GM13976 (cell line): Measurements from ENCODE around the gene NCBP3.
"Not testable (repeated sequence)": the region's sequence is repeated elsewhere in the genome, so short reads cannot be mapped to it uniquely, and the experiment has no call there.

Experiments used
- DNase-seq: peaks from one replicate; pipeline ENCODE4 v3.0.0; 2012; ENCODE audit warnings: low spot score
- in situ Hi-C: fragments of 300-500 bp; cut with MboI; formaldehyde crosslinking; loops from one replicate; pipeline ENCODE4 v1.12.0; 2022; ENCODE audit warnings: low sequenced_read_pairs, mixed read lengths, inconsistent platforms; ENCODE audit not compliant: unreplicated experiment
- TF ChIP-seq, protein P1 (sequence below): IDR thresholded peaks from 2 replicates; pipeline ENCODE4 v1.5.1; 2012; ENCODE audit warnings: borderline replicate concordance, mild to moderate bottlenecking; ENCODE audit not compliant: insufficient read depth; ENCODE audit errors: extremely low read depth, missing control alignments, control extremely low read depth

Gene NCBP3

DNA sequence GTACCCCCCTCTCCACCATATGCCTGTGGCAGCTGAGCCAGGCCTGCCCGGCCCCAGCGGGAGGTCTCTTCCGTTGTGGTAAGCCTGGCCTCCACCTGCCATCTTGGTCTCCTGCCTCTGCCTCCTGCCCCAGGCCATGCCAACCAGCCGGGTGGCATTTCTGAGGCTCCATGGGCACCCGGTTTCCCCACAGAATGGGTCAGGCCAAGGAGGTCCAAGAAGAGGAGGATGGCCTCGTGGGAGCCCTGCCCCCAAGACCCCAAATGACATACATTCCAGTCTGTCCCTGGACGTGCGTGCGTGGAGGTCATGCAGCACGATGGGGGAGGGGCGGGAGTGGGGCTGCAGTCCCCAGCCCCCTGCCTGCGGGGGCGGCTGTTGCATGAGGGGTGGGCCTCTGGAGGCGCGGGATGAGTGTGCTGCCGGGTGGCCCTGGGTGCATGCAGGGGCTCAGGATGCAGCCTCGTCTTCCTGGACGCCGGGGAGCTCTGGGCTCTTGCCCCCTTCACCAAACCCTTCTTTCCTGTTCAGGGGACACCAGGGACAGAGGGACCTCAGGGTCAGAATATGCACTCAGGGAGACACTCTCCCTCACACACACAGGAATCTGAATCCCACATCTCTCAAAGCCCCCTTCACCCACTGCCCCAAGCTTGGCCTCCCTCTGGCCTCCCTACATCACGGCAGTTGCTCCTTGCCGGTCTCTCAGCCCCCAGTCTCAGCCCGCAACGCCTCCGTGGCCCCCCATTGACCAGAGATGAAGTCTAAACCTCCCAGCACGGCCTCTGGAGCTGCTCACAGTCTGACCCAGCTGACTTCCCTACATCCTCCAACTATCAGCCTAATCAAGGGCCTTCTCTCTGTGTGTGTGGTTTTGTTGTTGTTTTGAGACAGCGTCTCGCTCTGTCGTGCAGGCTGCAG lies 16.0 kb upstream of the NCBP3 start:
- in situ Hi-C loops: no loop called here
- TF ChIP-seq, protein P1, sequence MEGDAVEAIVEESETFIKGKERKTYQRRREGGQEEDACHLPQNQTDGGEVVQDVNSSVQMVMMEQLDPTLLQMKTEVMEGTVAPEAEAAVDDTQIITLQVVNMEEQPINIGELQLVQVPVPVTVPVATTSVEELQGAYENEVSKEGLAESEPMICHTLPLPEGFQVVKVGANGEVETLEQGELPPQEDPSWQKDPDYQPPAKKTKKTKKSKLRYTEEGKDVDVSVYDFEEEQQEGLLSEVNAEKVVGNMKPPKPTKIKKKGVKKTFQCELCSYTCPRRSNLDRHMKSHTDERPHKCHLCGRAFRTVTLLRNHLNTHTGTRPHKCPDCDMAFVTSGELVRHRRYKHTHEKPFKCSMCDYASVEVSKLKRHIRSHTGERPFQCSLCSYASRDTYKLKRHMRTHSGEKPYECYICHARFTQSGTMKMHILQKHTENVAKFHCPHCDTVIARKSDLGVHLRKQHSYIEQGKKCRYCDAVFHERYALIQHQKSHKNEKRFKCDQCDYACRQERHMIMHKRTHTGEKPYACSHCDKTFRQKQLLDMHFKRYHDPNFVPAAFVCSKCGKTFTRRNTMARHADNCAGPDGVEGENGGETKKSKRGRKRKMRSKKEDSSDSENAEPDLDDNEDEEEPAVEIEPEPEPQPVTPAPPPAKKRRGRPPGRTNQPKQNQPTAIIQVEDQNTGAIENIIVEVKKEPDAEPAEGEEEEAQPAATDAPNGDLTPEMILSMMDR: no peak
- no peak for DNase-seq

DNA sequence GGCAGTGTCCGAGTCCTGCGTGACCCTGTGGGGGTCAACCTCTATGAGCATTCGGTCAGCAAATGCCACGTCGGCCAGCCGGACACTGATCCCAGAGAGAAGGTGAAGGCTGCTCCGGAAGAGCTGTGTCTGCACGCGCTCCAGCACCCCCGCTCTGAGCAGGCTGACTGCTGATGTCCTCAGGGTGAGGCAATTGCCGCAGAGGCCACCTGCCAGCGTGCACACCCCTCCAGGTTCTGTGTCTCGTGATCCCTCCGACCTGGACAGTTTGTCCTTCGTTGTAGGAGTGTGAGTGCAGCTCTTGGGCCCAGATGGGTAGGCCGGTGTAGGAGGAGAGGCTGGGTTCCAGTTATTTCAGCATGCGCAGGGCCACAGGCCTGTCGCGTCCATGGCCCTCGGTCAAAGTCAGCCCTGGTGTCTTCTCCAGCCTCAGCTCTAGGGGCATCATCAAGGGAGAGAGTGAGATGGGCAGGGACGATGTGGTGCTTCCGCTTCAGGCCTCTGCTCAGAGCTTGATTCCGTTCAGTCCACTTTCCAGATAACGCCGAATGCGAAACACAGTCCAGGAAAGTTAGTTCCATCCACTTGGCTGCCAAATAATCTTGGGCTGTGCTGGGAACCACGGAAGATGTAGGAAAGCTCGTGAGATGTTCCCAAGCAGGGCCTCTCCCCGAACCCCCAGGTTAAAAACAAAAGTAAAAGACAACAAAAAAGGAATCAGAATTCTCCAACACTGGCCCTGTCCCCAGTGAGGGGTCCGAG lies 15.1 kb upstream of the NCBP3 start:
- no peak for DNase-seq
- TF ChIP-seq, protein P1: no peak
- in situ Hi-C loops: no loop called here

DNA sequence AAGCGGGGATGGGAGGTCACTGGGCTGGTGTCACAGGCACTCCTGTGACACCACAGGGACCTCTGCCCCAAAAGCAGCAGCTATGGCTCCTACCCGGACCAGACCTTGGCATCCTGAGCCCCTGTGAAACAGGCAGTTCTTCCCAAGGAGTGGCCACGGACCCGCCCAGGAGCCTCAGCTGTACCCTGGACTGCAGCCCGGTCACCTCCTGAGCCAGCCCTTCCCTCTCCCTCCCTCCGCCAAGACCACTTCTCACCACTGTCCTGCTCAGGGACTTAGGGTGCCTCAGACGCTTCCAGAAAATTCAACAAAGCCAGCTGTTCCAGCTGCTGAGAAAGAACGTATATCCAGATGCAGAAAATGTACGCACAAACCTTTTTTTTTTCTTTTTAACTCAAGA lies 13.9 kb upstream of the NCBP3 start:
- TF ChIP-seq, protein P1: no peak
- in situ Hi-C loops: no loop called here
- DNase-seq: no peak

DNA sequence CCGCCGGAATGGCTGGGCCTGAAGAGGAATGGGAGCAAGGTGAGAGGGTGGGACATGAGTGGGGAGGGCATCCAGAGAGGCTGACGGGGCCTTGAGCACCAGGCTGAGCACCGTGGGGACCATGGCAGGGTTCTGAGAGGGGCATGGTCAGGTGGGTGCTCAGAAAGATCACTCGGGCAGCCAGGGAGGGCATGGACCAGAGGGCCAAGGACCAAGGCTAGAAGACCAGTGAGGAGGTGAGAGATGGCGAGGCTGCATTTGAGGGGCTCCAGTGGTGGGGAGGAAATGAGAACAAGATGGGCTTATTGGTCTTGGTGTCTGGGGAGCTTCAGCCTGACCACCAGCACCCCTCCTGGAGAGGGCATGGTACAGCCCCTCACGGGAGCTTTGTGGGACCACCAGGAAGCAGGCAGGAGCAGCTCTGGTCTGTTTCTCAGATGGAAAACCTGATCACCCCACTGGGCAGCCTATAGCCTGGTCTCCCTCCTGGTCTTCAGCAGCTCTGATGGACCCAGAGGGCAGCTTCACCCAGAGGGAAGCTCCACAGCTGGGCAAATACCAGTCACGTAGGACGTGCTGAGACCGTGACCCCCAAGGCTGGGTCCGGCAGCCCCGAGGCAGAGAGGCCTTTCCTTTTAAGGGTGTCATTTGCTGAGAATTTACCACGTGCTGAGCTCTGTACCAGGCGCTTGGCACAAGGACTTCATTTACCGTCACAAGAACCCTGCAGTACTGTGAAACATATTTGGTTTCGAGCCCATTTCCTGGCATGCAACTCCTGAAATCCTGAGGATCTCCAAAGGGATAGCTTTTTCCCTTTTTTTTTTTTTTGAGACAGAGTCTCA lies 11.4 kb upstream of the NCBP3 start:
- in situ Hi-C loops: no loop called here
- TF ChIP-seq, protein P1: no peak
- DNase-seq: no peak

DNA sequence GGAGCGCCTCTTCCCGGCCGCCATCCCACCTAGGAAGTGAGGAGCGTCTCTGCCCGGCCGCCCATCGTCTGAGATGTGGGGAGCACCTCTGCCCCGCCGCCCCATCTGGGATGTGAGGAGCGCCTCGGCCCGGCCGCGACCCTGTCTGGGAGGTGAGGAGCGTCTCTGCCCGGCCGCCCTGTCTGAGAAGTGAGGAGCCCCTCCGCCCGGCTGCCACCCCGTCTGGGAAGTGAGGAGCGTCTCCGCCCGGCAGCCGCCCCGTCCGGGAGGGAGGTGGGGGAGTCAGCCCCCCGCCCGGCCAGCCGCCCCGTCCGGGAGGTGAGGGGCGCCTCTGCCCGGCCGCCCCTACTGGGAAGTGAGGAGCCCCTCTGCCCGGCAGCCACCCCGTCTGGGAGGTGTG lies 8.2 kb upstream of the NCBP3 start:
- in situ Hi-C loops, DNase-seq: not testable (repeated sequence)

DNA sequence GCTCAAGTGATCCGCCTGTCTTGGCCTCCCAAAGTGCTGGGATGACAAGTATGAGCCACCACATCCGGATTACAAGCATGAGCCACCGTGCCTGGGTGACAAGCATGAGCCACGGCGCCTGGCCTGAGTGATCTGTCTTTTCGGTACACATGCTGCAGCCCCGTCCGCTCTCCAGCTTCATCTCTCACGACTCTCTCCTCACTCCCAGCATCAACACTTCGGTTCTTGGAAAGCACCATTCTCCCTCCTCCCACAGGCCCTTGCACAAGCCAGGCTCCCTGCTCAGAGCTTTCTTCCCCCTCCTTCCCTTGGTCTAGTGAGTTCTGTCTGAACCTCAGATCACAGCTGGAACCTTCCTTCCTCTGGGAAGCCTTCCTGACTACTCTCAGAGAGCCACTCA lies 6.5 kb upstream of the NCBP3 start:
- TF ChIP-seq, protein P1: no peak
- no peak for DNase-seq
- in situ Hi-C loops: no loop called here
